ENCODE results near the gene CHERP.

CHERP gene

DNA sequence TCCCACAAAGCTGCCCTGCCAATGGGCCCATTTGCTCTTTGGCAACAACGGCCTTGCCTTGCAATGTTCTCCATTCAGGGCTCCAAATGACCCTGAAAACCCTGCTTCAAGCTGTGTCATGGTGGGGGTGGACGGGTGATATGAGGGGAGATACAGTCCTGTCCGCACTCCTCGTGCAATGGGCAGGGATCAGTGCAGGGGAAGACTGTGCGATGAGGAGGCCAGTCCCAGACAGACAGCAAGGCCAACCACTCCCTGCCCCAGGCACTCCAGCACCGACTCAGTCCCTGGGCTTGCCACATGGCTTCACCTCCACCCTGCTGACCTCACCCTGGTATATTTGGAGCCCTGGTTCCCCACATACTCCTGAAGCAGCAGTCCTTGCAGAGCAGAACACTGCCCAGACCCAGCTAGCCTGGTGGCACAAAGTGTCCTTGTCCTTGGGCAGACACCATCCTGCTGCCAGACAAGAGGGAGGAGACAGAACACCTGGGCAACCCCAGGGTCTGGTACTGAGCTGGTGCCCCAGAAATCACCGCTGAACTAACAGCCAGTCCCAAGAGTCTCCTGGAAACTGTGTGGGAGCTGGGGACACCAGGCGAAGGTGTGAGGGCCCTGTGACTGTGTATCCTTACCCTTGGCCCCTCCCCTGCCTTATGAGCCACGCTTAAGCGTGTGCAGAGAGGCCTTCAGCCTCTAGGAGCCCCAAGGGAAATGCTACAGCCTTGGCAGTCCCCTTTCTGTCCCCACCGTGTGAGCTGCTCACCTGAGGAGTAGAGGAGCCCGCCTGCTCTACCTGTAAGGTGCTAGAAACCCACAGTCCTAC, 39.1 kb upstream of the CHERP start:
- Histone ChIP-seq H3K9ac (ENCODE audit: low read length) (peak overlapping the region; percentile 51), H3K23ac (ENCODE audit: low read length in 2 of 2) (no peak overlapping the region), H4K8ac (ENCODE audit: low read length) (no peak overlapping the region), H3K27me3 (ENCODE audit: control insufficient read depth in 1 of 2, insufficient read depth in 1 of 2, low read length in 2 of 2) (no peaks in the 10 kb centered on the region), H3K18ac (ENCODE audit: low read depth in 1 of 2, low read length in 2 of 2) (no peak overlapping the region), H3K14ac (ENCODE audit: low read length in 2 of 2) (no peak overlapping the region), H2BK120ac (ENCODE audit: low read depth, low read length) (no peak overlapping the region), H3K4ac (ENCODE audit: low read depth in 1 of 2, low read length in 2 of 2) (no peak overlapping the region), H2AFZ (ENCODE audit: low read depth, low read length) (no peak overlapping the region), H3K79me1 (replicated peaks; ENCODE audit: low read length, poor library complexity, severe bottlenecking) (peaks cover 15% of the 10 kb centered on the region), H3K4me3 (ENCODE audit: insufficient read depth in 1 of 2, low read depth in 1 of 2, low read length in 2 of 2) (no peak overlapping the region), H2AK5ac (ENCODE audit: low read length, severe bottlenecking) (no peak overlapping the region), H3K9me3 (ENCODE audit: control insufficient read depth, low read length) (no peaks in the 10 kb centered on the region), H3K27ac (ENCODE audit: low read length, poor library complexity, severe bottlenecking) (no peak overlapping the region), H3K4me1 (ENCODE audit: control insufficient read depth, insufficient read depth, low read depth, low read length) (peaks cover 40% of the 10 kb centered on the region), H3K36me3 (ENCODE audit: control insufficient read depth in 1 of 2, insufficient read depth in 2 of 2, low read depth in 1 of 2, low read length in 2 of 2) (peaks cover 22 to 52% of the 10 kb centered on the region in 2 experiments), H3K4me2 (ENCODE audit: low read length, poor library complexity, severe bottlenecking) (no peak overlapping the region), H2BK5ac (ENCODE audit: low read depth, low read length, poor library complexity, severe bottlenecking) (no peak overlapping the region), H2BK12ac (ENCODE audit: low read length in 2 of 2) (peak overlapping the region in 1 of 2 experiments; percentile 7), H4K91ac (ENCODE audit: low read length) (no peak overlapping the region), H2BK15ac (ENCODE audit: low read depth, poor library complexity, severe bottlenecking) (no peak overlapping the region)
- WGBS: 90% methylated on average over 12 of the region's 12 CpGs
- no peak for DNase-seq

DNA sequence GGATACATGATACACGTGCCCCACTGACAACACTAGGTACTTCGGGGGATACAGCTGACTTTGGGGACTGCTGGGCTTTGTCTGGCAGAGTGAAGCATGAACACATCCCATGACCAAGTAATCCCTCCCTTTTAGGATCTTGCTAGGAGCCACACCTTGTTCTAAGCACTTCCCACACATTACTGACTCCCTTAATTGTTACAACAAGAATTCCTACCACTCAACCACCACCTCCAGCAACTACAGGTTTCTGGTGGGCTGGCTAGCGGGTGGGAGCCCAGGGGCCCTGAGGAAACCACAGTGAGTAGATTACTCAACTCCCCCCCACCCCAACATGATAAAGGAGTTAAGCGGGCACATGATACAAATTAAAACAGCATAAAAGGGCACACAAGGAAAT, 37.1 kb upstream of the CHERP start:
- H2BK12ac ChIP-seq (ENCODE audit: low read length in 2 of 2): no peak overlapping the region
- peaks cover 14% of the 10 kb centered on the region for H3K79me1 ChIP-seq (replicated peaks; ENCODE audit: low read length, poor library complexity, severe bottlenecking)
- no peaks in the 10 kb centered on the region for H3K27me3 ChIP-seq (ENCODE audit: control insufficient read depth in 1 of 2, insufficient read depth in 1 of 2, low read length in 2 of 2)
- H3K18ac ChIP-seq (ENCODE audit: low read depth in 1 of 2, low read length in 2 of 2): no peak overlapping the region
- WGBS: 93% methylated on average over 4 of the region's 4 CpGs
- peaks cover 25% of the 10 kb centered on the region for H3K4me1 ChIP-seq (ENCODE audit: control insufficient read depth, insufficient read depth, low read depth, low read length)
- H2AK5ac ChIP-seq (ENCODE audit: low read length, severe bottlenecking): no peak overlapping the region
- H3K4ac ChIP-seq (ENCODE audit: low read depth in 1 of 2, low read length in 2 of 2): no peak overlapping the region
- no peak for DNase-seq
- no peak overlapping the region for H3K14ac ChIP-seq (ENCODE audit: low read length in 2 of 2)
- no peak overlapping the region for H3K23ac ChIP-seq (ENCODE audit: low read length in 2 of 2)
- H3K27ac ChIP-seq (ENCODE audit: low read length, poor library complexity, severe bottlenecking): no peak overlapping the region
- H4K91ac ChIP-seq (ENCODE audit: low read length): no peak overlapping the region
- H4K8ac ChIP-seq (ENCODE audit: low read length): no peak overlapping the region
- H3K9ac ChIP-seq (ENCODE audit: low read length): no peak overlapping the region
- peaks cover 42 to 68% of the 10 kb centered on the region in 2 experiments for H3K36me3 ChIP-seq (ENCODE audit: control insufficient read depth in 1 of 2, insufficient read depth in 2 of 2, low read depth in 1 of 2, low read length in 2 of 2)
- no peak overlapping the region for H2BK120ac ChIP-seq (ENCODE audit: low read depth, low read length)
- no peak overlapping the region for H3K4me3 ChIP-seq (ENCODE audit: insufficient read depth in 1 of 2, low read depth in 1 of 2, low read length in 2 of 2)
- H2BK5ac ChIP-seq (ENCODE audit: low read depth, low read length, poor library complexity, severe bottlenecking): no peak overlapping the region
- H3K9me3 ChIP-seq (ENCODE audit: control insufficient read depth, low read length): no peaks in the 10 kb centered on the region
- no peak overlapping the region for H3K4me2 ChIP-seq (ENCODE audit: low read length, poor library complexity, severe bottlenecking)
- no peak overlapping the region for H2BK15ac ChIP-seq (ENCODE audit: low read depth, poor library complexity, severe bottlenecking)
- no peak overlapping the region for H2AFZ ChIP-seq (ENCODE audit: low read depth, low read length)

DNA sequence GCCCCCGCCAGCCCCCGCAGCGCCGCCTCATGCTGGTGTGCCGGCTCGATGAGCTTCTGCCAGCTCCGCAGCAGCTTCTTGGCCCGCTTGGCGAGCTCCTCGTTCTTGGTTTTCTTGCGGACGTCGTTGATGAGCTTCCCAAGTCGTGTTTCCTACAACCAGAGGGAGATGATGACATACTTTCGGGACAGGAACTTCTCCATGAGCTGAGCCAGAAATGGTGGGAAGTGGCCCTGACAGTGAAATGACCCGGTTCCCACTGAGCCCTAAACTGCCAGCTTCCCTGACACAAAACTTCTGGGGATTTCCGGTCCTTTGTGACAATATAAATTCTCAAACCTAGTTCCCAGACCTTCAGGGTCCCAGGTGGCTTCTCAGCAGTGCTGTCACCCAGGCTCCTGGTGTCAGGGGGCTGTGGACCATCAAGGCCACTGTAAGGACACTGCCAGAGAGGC, 35.3 kb upstream of the CHERP start:
- Histone ChIP-seq H3K23ac (ENCODE audit: low read length in 2 of 2) (no peak overlapping the region), H3K4me3 (ENCODE audit: insufficient read depth in 1 of 2, low read depth in 1 of 2, low read length in 2 of 2) (no peak overlapping the region), H3K27ac (ENCODE audit: low read length, poor library complexity, severe bottlenecking) (no peak overlapping the region), H2BK5ac (ENCODE audit: low read depth, low read length, poor library complexity, severe bottlenecking) (no peak overlapping the region), H3K14ac (ENCODE audit: low read length in 2 of 2) (no peak overlapping the region), H3K9me3 (ENCODE audit: control insufficient read depth, low read length) (no peaks in the 10 kb centered on the region), H3K79me1 (replicated peaks; ENCODE audit: low read length, poor library complexity, severe bottlenecking) (peaks cover 11% of the 10 kb centered on the region), H4K8ac (ENCODE audit: low read length) (no peak overlapping the region), H2BK120ac (ENCODE audit: low read depth, low read length) (no peak overlapping the region), H3K18ac (ENCODE audit: low read depth in 1 of 2, low read length in 2 of 2) (no peak overlapping the region), H3K4me2 (ENCODE audit: low read length, poor library complexity, severe bottlenecking) (no peak overlapping the region), H3K9ac (ENCODE audit: low read length) (no peak overlapping the region), H2BK12ac (ENCODE audit: low read length in 2 of 2) (no peak overlapping the region), H3K4ac (ENCODE audit: low read depth in 1 of 2, low read length in 2 of 2) (no peak overlapping the region), H3K4me1 (ENCODE audit: control insufficient read depth, insufficient read depth, low read depth, low read length) (peaks cover 21% of the 10 kb centered on the region), H3K36me3 (ENCODE audit: control insufficient read depth in 1 of 2, insufficient read depth in 2 of 2, low read depth in 1 of 2, low read length in 2 of 2) (peaks cover 51 to 73% of the 10 kb centered on the region in 2 experiments), H2AK5ac (ENCODE audit: low read length, severe bottlenecking) (no peak overlapping the region), H4K91ac (ENCODE audit: low read length) (no peak overlapping the region), H3K27me3 (ENCODE audit: control insufficient read depth in 1 of 2, insufficient read depth in 1 of 2, low read length in 2 of 2) (no peaks in the 10 kb centered on the region), H2BK15ac (ENCODE audit: low read depth, poor library complexity, severe bottlenecking) (no peak overlapping the region), H2AFZ (ENCODE audit: low read depth, low read length) (no peak overlapping the region)
- WGBS: 97% methylated on average over 17 of the region's 17 CpGs
- DNase-seq: no peak

DNA sequence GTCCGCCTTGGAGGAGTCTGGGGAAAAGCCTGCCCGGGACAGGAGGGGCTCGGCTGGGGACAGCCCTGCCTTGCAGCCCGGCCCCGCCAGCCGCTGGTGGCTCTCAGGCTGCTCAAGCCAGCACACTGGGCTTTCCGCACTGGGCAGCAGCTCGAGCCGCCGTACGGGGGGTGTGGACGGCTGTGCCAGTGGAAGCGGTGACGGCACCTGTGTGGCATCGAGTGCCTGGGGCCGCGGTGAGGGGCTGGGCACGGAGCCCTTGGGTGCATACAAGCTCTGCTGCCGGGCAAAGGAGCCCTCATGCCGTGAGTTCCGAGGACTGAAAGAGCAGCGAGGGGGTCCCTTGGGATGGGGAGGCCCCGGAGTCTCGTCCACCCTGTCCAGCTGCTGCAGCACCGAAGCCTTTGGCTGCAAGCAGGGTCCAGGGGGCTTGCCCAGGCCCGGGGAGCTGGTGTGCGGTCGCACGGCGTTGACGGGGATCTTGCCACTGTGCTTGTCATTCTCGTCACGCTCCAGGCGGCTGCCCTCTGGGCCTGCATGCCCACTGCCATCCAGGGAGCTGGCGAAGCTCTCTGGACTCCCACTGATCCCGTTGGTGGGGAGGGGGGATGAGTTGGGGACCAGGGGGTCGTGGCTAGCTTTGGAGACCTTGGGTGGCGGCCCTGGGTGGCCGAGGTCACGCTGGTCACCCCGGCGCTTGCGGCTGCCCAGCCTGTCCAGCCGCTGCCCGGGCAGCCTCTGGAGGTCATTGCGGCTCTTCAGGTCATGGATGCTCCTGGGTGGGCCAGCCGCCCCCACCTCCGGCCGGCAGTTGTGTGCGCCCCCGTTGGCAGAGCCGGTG, 34.7 kb upstream of the CHERP start:
- no peaks in the 10 kb centered on the region for H3K9me3 ChIP-seq (ENCODE audit: control insufficient read depth, low read length)
- no peak overlapping the region for H4K91ac ChIP-seq (ENCODE audit: low read length)
- H4K8ac ChIP-seq (ENCODE audit: low read length): no peak overlapping the region
- H3K4me1 ChIP-seq (ENCODE audit: control insufficient read depth, insufficient read depth, low read depth, low read length): peaks cover 18% of the 10 kb centered on the region
- no peaks in the 10 kb centered on the region for H3K27me3 ChIP-seq (ENCODE audit: control insufficient read depth in 1 of 2, insufficient read depth in 1 of 2, low read length in 2 of 2)
- no peak overlapping the region for H2BK5ac ChIP-seq (ENCODE audit: low read depth, low read length, poor library complexity, severe bottlenecking)
- H3K36me3 ChIP-seq (ENCODE audit: control insufficient read depth in 1 of 2, insufficient read depth in 2 of 2, low read depth in 1 of 2, low read length in 2 of 2): peaks cover 51 to 67% of the 10 kb centered on the region in 2 experiments
- no peak overlapping the region for H3K27ac ChIP-seq (ENCODE audit: low read length, poor library complexity, severe bottlenecking)
- no peak for DNase-seq
- H2BK12ac ChIP-seq (ENCODE audit: low read length in 2 of 2): no peak overlapping the region
- H2AK5ac ChIP-seq (ENCODE audit: low read length, severe bottlenecking): no peak overlapping the region
- no peak overlapping the region for H3K18ac ChIP-seq (ENCODE audit: low read depth in 1 of 2, low read length in 2 of 2)
- H3K4me3 ChIP-seq (ENCODE audit: insufficient read depth in 1 of 2, low read depth in 1 of 2, low read length in 2 of 2): no peak overlapping the region
- no peak overlapping the region for H3K23ac ChIP-seq (ENCODE audit: low read length in 2 of 2)
- H3K79me1 ChIP-seq (replicated peaks; ENCODE audit: low read length, poor library complexity, severe bottlenecking): peaks cover 12% of the 10 kb centered on the region
- 97% methylated on average over 49 of the region's 52 CpGs for WGBS
- H3K14ac ChIP-seq (ENCODE audit: low read length in 2 of 2): no peak overlapping the region
- H2BK120ac ChIP-seq (ENCODE audit: low read depth, low read length): no peak overlapping the region
- H2BK15ac ChIP-seq (ENCODE audit: low read depth, poor library complexity, severe bottlenecking): no peak overlapping the region
- no peak overlapping the region for H3K4me2 ChIP-seq (ENCODE audit: low read length, poor library complexity, severe bottlenecking)
- H2AFZ ChIP-seq (ENCODE audit: low read depth, low read length): no peak overlapping the region
- no peak overlapping the region for H3K9ac ChIP-seq (ENCODE audit: low read length)
- no peak overlapping the region for H3K4ac ChIP-seq (ENCODE audit: low read depth in 1 of 2, low read length in 2 of 2)

Data from mesenchymal stem cell (in vitro differentiated cells and primary cell).